ENCODE data around the gene PATJ. TPM values are rescaled to one million over a fixed set of nuclear protein-coding genes. Genes with fewer than 3 reads are reported as not detected.
"Not testable (repeated sequence)": the region's sequence is repeated elsewhere in the genome, so short reads cannot be mapped to it uniquely, and the experiment has no call there.

The PATJ gene
- total RNA-seq, 1 donor from 2014 or later, result 6.0 TPM

DNA sequence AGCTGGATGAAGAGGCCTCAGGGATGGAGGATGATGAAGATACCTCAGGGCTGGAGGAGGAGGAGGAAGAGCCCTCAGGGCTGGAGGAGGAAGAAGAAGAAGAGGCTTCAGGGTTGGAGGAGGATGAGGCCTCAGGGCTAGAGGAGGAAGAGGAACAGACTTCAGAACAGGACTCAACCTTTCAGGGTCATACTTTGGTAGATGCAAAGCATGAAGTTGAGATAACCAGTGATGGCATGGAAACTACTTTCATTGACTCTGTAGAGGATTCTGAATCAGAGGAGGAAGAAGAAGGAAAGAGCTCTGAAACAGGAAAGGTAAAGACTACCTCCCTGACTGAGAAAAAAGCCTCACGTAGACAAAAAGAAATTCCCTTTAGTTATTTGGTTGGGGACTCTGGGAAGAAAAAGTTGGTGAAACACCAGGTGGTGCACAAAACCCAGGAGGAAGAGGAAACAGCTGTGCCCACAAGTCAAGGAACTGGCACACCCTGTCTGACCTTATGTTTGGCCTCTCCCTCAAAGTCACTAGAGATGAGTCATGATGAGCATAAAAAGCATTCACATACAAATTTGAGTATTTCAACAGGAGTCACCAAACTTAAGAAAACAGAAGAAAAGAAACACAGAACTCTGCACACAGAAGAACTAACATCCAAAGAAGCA lies 467.8 kb downstream of the PATJ start:
- DNase-seq (ENCODE audit: low read depth in 2 of 2), result no peak

DNA sequence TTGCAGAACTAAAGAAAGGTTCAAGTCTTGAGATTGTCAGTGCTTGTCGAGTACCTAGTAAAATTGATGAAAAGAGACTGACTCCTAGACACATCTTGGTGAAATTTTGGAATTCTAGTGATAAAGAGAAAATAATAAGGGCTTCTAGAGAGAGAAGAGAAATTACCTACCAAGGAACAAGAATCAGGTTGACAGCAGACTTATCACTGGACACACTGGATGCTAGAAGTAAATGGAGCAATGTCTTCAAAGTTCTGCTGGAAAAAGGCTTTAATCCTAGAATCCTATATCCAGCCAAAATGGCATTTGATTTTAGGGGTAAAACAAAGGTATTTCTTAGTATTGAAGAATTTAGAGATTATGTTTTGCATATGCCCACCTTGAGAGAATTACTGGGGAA lies 468.7 kb downstream of the PATJ start:
- no peak for DNase-seq (ENCODE audit: low read depth in 2 of 2)

DNA sequence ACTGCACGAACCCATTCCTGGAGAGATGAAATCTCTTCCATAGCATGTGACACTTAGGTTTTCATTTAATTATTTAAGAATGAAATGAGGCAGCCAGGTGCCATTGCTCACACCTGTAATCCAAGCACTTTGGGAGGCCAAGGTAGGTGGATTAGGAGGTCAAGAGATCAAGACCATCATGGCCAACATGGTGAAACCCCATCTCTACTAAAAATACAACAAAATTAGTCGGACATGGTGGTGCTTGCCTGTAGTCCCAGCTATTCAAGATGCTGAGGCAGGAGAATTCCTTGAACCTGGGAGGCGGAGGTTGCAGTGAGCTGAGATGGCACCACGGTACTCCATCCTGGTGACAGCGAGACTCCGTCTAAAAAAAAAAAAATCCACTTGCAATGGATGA lies 470.1 kb downstream of the PATJ start:
- DNase-seq (ENCODE audit: low read depth in 2 of 2), result no peak

DNA sequence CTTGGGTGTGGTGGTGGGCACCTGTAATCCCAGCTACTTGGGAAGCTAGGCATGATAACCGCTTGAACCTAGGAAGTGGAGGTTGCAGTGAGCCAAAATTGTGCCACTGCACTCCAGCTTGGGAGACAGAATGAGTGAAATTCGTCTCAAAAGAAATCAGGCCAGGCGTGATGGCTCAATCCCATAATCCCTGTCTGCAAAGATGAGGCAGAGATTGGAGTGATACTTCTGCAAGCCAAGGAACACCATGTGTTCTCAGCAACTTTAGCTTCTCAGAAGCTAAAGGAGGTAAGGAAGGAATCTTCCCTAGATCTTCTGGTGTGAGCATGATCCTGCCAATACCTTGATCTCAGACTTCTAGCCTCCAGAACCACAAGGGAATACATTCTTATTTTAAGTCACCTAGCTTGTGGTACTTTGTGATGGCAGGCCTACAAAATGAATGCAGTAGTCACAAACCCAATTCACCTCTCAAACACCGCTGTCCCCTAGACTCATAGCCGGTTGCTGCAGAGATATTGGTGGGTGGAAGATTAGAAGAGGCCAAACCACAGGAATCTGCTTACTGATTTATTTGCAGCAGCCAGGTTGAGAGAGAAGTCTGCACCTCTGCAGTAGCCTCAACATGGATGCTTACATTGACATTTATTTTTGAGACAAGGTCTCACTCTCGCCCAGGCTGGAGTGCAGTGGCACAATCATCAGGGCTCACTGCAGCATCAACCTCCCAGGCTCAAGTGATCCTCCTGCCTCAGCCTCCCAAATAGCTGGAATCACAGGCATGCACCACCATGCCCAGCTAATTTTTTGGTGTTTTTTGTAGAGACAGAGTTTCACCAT lies 471.0 kb downstream of the PATJ start:
- DNase-seq (ENCODE audit: low read depth in 2 of 2), result no peak

GRCh38 chr1:62218604-62219003 lies 476.3 kb downstream of the PATJ start:
- no peak for DNase-seq (ENCODE audit: low read depth in 2 of 2)

DNA sequence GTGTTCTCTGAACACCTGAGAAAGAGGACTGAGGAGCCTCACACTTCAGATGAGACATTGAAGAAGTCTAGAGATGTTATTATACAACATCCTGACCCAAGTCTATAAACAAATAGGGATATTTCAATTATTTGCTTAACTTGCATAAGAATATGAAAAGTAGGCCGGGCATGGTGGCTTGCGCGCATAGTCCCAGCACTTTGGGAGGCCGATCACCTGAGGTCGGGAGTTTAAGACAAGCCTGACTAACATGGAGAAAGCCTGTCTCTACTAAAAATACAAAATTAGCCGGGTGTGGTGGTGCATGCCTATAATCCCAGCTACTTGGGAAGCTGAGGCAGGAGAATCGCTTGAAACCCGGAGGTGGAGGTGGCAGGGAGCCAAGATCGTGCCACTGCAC lies 478.2 kb downstream of the PATJ start:
- not testable (repeated sequence) for DNase-seq (ENCODE audit: low read depth in 2 of 2)

DNA sequence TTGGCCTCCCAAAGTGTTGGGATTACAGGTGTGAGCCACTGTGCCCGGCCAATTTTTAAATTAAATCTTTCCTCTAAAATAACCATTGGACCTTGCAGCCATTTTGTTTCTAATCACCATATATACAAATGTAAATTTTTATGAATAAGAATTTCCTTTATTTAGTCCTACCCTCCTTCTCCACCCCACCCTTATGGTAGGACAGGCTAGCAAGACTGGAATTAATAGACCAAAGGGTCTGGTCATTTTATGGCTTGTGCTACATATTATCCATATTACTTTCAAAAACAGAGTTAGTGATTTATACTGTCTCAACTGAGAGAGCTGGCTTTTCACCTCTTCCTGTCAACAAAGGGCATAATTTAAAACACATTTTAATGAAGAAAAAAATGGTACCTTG lies 478.9 kb downstream of the PATJ start:
- DNase-seq (ENCODE audit: low read depth in 2 of 2), result no peak

DNA sequence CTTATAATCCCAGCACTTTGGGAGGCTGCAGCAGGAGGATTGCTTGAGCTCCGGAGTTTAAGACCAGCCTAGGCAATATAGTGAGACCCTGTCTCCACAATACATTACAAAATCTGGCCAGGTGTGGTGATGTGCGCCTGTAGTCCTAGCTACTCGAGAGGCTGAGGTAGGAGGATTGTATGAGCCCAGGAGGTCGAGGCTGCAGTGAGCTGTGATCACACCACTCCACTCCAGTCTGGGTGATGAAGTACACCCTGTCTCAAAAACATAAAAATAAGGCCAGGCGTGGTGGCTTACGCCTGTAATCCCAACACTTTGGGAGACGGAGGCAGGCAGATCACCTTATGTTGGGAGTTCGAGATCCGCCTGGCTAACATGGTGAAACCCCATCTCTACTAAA lies 480.0 kb downstream of the PATJ start:
- DNase-seq (ENCODE audit: low read depth in 2 of 2), result no peak

DNA sequence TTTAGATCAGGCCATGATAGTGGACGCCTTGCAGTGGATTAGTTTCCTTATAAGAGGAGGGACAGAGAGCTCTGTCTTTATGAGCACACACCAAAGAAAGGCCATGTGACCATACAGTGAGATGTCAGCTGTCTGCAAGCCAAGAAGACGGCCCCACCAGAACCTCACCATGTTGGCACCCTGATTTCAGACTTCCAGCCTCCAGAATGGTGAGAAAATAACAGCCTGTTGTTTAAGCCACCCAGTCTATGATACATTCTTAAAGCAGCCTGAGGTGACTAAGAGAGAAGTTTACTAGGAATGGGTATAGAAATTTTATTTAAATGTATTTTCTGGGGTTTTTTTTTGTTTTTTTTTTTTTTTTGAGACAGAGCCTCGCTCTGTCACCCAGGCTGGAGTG lies 481.9 kb downstream of the PATJ start:
- no peak for DNase-seq (ENCODE audit: low read depth in 2 of 2)

GRCh38 chr1:62227496-62227895 lies 485.2 kb downstream of the PATJ start:
- DNase-seq (ENCODE audit: low read depth in 2 of 2), result no peak

Other genes with a start within 250 kb of the PATJ start
- gene TM2D1, start 17.3 kb upstream of the PATJ start, total RNA-seq, result 37.5 and 58.7 TPM in 2 replicates